K562 (cell line): ENCODE measurements around the gene COASY. TPM values are rescaled to one million over a fixed set of nuclear protein-coding genes. Genes with fewer than 3 reads are reported as not detected.

Source experiments
- BRD4 ChIP-seq: fragments of 200-600 bp; sonication (generic); IDR thresholded peaks from 2 replicates; pipeline ENCODE4 v1.6.1; 2017; ENCODE audit warnings: inconsistent platforms
- CBX1 ChIP-seq: sonication (generic); IDR thresholded peaks from 2 replicates; pipeline ENCODE4 v1.6.1; 2016; ENCODE audit warnings: antibody characterized with exemption, low read depth, mild to moderate bottlenecking
- MYC ChIP-seq, 2 experiments: fragments of 250-450 bp in 1 of 2; sonication (Bioruptor Pico) in 1 of 2; IDR thresholded peaks; 2 replicates each; pipeline versions ENCODE4 v1.5.1 to v1.6.1; 2012 to 2021; ENCODE audit warnings: low read depth in 2 of 2, borderline replicate concordance in 1 of 2, improper control_type of control experiment in 1 of 2, low read length in 1 of 2, mild to moderate bottlenecking in 1 of 2, moderate library complexity in 1 of 2
- PCBP2 ChIP-seq: fragments of 200-400 bp; formaldehyde crosslinking; IDR thresholded peaks from 2 replicates; pipeline ENCODE4 v1.6.1; 2018; ENCODE audit warnings: low read length, low read depth, mild to moderate bottlenecking, moderate library complexity; ENCODE audit not compliant: poor library complexity, severe bottlenecking
- PHB2 ChIP-seq: fragments of 450-650 bp; IDR thresholded peaks from 2 replicates; pipeline ENCODE4 v1.6.1; 2017; ENCODE audit warnings: low read depth
- PHF21A ChIP-seq: fragments of 450-650 bp; IDR thresholded peaks from 2 replicates; pipeline ENCODE4 v1.6.1; 2017; ENCODE audit warnings: low read depth, borderline replicate concordance
- RBM14 ChIP-seq: fragments of 200-400 bp; formaldehyde crosslinking; IDR thresholded peaks from 2 replicates; pipeline ENCODE4 v1.6.1; 2018; ENCODE audit warnings: low read depth, mild to moderate bottlenecking, low read length, moderate library complexity, borderline replicate concordance; ENCODE audit not compliant: insufficient read depth
- SMAD2 ChIP-seq: fragments of 150-350 bp; IDR thresholded peaks from 2 replicates; pipeline ENCODE4 v1.6.1; 2014; ENCODE audit warnings: low read depth, mild to moderate bottlenecking, low read length
- TCFL5 ChIP-seq: fragments of 250-450 bp; sonication (Bioruptor Pico); conservative IDR thresholded peaks from 2 replicates; pipeline ENCODE4 v1.6.1; 2021; ENCODE audit warnings: mild to moderate bottlenecking, moderate library complexity, matching md5 sums
- U2AF1 ChIP-seq: fragments of 200-400 bp; formaldehyde crosslinking; optimal IDR thresholded peaks from 2 replicates; pipeline ENCODE3; 2017; ENCODE audit warnings: mild to moderate bottlenecking, low read depth, low read length, moderate library complexity
- ZBTB40 ChIP-seq, 2 experiments: fragments of 450-650 bp in 1 of 2; sonication (generic) in 1 of 2; formaldehyde crosslinking in 1 of 2; IDR thresholded peaks; 2 replicates each; pipeline versions ENCODE4 v1.7.1 to v1.9.0; 2016 to 2022; ENCODE audit warnings: inconsistent platforms in 1 of 2, mild to moderate bottlenecking in 1 of 2, missing genetic modification reagents in 1 of 2
- ZKSCAN3 ChIP-seq: fragments of 250-450 bp; sonication (Bioruptor Pico); IDR thresholded peaks from 2 replicates; pipeline ENCODE4 v1.4.0; 2020
- ZNF12 ChIP-seq: sonication (generic); formaldehyde crosslinking; IDR thresholded peaks from 2 replicates; pipeline ENCODE4 v1.4.0; 2020; ENCODE audit warnings: mild to moderate bottlenecking, missing genetic modification reagents
- ZNF232 ChIP-seq: sonication (generic); formaldehyde crosslinking; IDR thresholded peaks from 2 replicates; pipeline ENCODE4 v1.8.0; 2022; ENCODE audit warnings: mild to moderate bottlenecking, missing genetic modification reagents
- ZNF280A ChIP-seq: fragments of 450-650 bp; IDR thresholded peaks from 2 replicates; pipeline ENCODE4 v1.6.1; 2018; ENCODE audit warnings: mild to moderate bottlenecking, low read depth; ENCODE audit not compliant: partially characterized antibody
- ZNF436 ChIP-seq: fragments of 250-450, 450-650 bp; sonication (Bioruptor Pico); formaldehyde crosslinking; IDR thresholded peaks from 2 replicates; pipeline ENCODE4 v1.7.0; 2020; ENCODE audit warnings: mild to moderate bottlenecking
- ZNF644 ChIP-seq: fragments of 200-800 bp; sonication (Bioruptor generic); IDR thresholded peaks from 2 replicates; pipeline ENCODE4 v1.6.1; 2016; ENCODE audit warnings: low read depth, missing genetic modification characterization, missing compliant biosample characterization
- polyA plus RNA-seq, 8 experiments: library from polyadenylated mRNA; depleted of rRNA in 4 of 8; stranded (reverse) in 5 of 8; unstranded in 3 of 8; fragments of >200 nt; fragmentation: Nextera tagmentation in 2 of 8; fragmentation: Illumina TruSeq in 1 of 8; extraction: Ambion mirVana in 2 of 8; extraction: Trizol in 1 of 8; gene quantifications; 2 replicates each; pipeline versions ENCODE4 v1.2.1 to v1.2.3, GENCODE V29; 2011 to 2014; ENCODE audit warnings: inconsistent platforms in 1 of 8, missing spikeins in 1 of 8
- total RNA-seq, 7 experiments: library from RNA; depleted of rRNA in 6 of 7; stranded (reverse); fragments of >200 nt in 6 of 7; fragmentation: Illumina TruSeq in 2 of 7; extraction: Trizol in 2 of 7; gene quantifications; 2 replicates each; pipeline versions ENCODE4 v1.2.1 to v1.2.3, GENCODE V29; 2011 to 2021; ENCODE audit warnings: low replicate concordance in 1 of 7

The COASY gene
- total and polyA plus RNA-seq, 9 of the 15 experiments (the other 6 are each of a cell fraction or from before 2014, with no cell fraction given): 25.4 to 175 (median 62.3) TPM

GRCh38 chr17:42536372-42537155 is 25.4 kb upstream of the COASY start (continued):
- TF ChIP-seq ZNF644 (tag) (no peak), ZNF280A (no peak), PHB2 (no peak), CBX1 (no peak), ZKSCAN3 (CRISPR knock-in tag) (no peak), BRD4 (no peak), ZBTB40 (IDR thresholded peaks at IDR 0.05) (peak; percentile 71; the same call in 1 of the 2 replicates), ZBTB40 (CRISPR knock-in tag; IDR thresholded peaks at IDR 0.05) (no peak), MYC (IDR thresholded peaks at IDR 0.05; ENCODE audit: low read depth, low read length) (peak; percentile 56; the same call in 1 of the 2 replicates), MYC (CRISPR knock-in tag; IDR thresholded peaks at IDR 0.05; ENCODE audit: borderline replicate concordance, low read depth) (no peak), PHF21A (no peak), SMAD2 (no peak), U2AF1 (no peak), PCBP2 (no peak), TCFL5 (CRISPR knock-in tag) (no peak), ZNF436 (CRISPR knock-in tag) (no peak), ZNF12 (CRISPR knock-in tag) (no peak), ZNF232 (CRISPR knock-in tag) (no peak), RBM14 (no peak)
